WTC11 (cell line): ENCODE data around the gene KXD1. TPM values are rescaled to one million over a fixed set of nuclear protein-coding genes. Genes with fewer than 3 reads are reported as not detected.
A peak's percentile ranks its signal among the peaks of the same experiment; 100 is the strongest.

ENCODE experiments used
- ATAC-seq: fragments of 200-7000 bp; cut with Tn5 transposase; 2 replicates; pipeline ENCODE4 v1.10.0; 2021; ENCODE audit warnings: mild to moderate bottlenecking, moderate library complexity
- CTCF ChIA-PET: fragments of 300-600 bp; sonication (Branson Sonifier 250); formaldehyde crosslinking; loops from one replicate; lab custom pipeline; 2021; ENCODE audit warnings: antibody characterized with exemption; lab: Charles Lee
- POLR2A ChIA-PET: fragments of 350-600 bp; sonication (Branson Sonifier 250); formaldehyde crosslinking; loops from one replicate; lab custom pipeline; 2021; ENCODE audit warnings: antibody characterized with exemption; lab: Charles Lee
- DNase-seq: peaks from one replicate; pipeline ENCODE4 v3.0.0; 2021; ENCODE audit warnings: low spot score
- H3K27ac Mint-ChIP-seq: 2 replicates; pipeline ENCODE4 v1.8.0; 2021; ENCODE audit warnings: mixed read lengths
- H3K27me3 Mint-ChIP-seq: 2 replicates; pipeline ENCODE4 v1.8.0; 2021; ENCODE audit warnings: low read depth, mild to moderate bottlenecking, moderate library complexity, mixed read lengths
- H3K36me3 Mint-ChIP-seq: 2 replicates; pipeline ENCODE4 v1.8.0; 2021; ENCODE audit warnings: mixed read lengths
- H3K4me1 Mint-ChIP-seq: 2 replicates; pipeline ENCODE4 v1.8.0; 2022; ENCODE audit warnings: mixed read lengths
- H3K4me3 Mint-ChIP-seq: 2 replicates; pipeline ENCODE4 v1.8.0; 2021; ENCODE audit warnings: mild to moderate bottlenecking, moderate library complexity, mixed read lengths
- H3K9me3 Mint-ChIP-seq: 2 replicates; pipeline ENCODE4 v1.8.0; 2021; ENCODE audit warnings: mixed read lengths
- ESRRA ChIP-seq: sonication (generic); formaldehyde crosslinking; IDR thresholded peaks from 2 replicates; pipeline ENCODE4 v1.8.1; 2022; ENCODE audit warnings: mild to moderate bottlenecking, missing genetic modification reagents, borderline replicate concordance
- FOXP1 ChIP-seq: sonication (generic); formaldehyde crosslinking; IDR thresholded peaks from 2 replicates; pipeline ENCODE4 v1.8.0; 2022; ENCODE audit warnings: missing genetic modification reagents, mild to moderate bottlenecking, moderate library complexity, borderline replicate concordance
- NFE2L1 ChIP-seq: sonication (generic); formaldehyde crosslinking; IDR thresholded peaks from 2 replicates; pipeline ENCODE4 v1.8.1; 2023; ENCODE audit warnings: missing genetic modification reagents
- SP1 ChIP-seq: sonication (generic); formaldehyde crosslinking; conservative IDR thresholded peaks from 2 replicates; pipeline ENCODE4 v1.8.1; 2022; ENCODE audit warnings: missing genetic modification reagents
- TEAD4 ChIP-seq: sonication (generic); formaldehyde crosslinking; IDR thresholded peaks from 2 replicates; pipeline ENCODE4 v1.8.0; 2022; ENCODE audit warnings: mild to moderate bottlenecking, missing genetic modification reagents
- ZNF416 ChIP-seq: fragments of 250-450 bp; sonication (Bioruptor Pico); IDR thresholded peaks from 2 replicates; pipeline ENCODE4 v1.9.0; 2021; ENCODE audit warnings: mild to moderate bottlenecking, inconsistent platforms
- total RNA-seq: library from RNA; stranded (reverse); gene quantifications from 3 replicates; pipeline ENCODE4 v1.2.3, GENCODE V29; 2021
- TF ChIP-seq, protein P1 (sequence below): sonication (generic); formaldehyde crosslinking; IDR thresholded peaks from 2 replicates; pipeline ENCODE4 v1.8.1; 2023; ENCODE audit warnings: mild to moderate bottlenecking, missing genetic modification reagents, moderate library complexity
- TF ChIP-seq, protein P2 (sequence below): fragments of 250-450 bp; sonication (Bioruptor Pico); IDR thresholded peaks from 2 replicates; pipeline ENCODE4 v1.9.0; 2021; ENCODE audit warnings: mild to moderate bottlenecking
- TF ChIP-seq, protein P3 (sequence below): sonication (generic); formaldehyde crosslinking; IDR thresholded peaks from 2 replicates; pipeline ENCODE4 v1.8.1; 2022; ENCODE audit warnings: low read depth, missing genetic modification reagents, borderline replicate concordance
- TF ChIP-seq, protein P4 (sequence below): sonication (generic); formaldehyde crosslinking; conservative IDR thresholded peaks from 2 replicates; pipeline ENCODE4 v1.8.1; 2023; ENCODE audit warnings: mild to moderate bottlenecking, low read depth, missing genetic modification reagents, moderate library complexity
- TF ChIP-seq, protein P5 (sequence below): sonication (generic); formaldehyde crosslinking; IDR thresholded peaks from 2 replicates; pipeline ENCODE4 v1.8.1; 2023; ENCODE audit warnings: mild to moderate bottlenecking, missing genetic modification reagents
- TF ChIP-seq, protein P6 (sequence below): fragments of 250-450 bp; sonication (Bioruptor Pico); IDR thresholded peaks from 2 replicates; pipeline ENCODE4 v1.9.0; 2021; ENCODE audit warnings: mild to moderate bottlenecking, borderline replicate concordance

The KXD1 gene
- total RNA-seq, 1 experiment from 2014 or later: 136 TPM

DNA sequence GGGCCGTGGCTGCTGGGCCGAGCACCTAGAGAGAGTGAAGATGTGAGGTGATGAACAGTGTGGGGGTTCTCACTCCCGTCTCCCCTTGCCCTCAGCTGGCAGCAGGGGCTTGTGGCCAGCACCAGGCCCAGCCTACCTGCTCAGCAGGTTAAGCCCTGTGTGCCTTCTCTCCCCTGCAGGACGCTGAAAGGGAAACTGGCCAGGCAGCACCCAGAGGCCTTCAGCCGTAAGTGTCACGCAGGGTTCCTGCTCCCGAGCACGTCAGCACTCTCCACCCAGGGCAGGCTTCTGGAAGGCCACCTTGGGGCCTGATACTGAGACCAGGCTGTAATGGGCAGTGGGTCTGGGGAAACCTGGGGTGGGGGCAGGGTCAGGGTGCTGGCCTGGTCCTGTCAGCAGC lies 9.3 kb downstream of the KXD1 start:
- TF ChIP-seq NFE2L1 (CRISPR knock-in tag) (no peak), ZNF416 (CRISPR knock-in tag) (no peak), ESRRA (no peak), TEAD4 (CRISPR knock-in tag) (no peak)
- TF ChIP-seq, protein P1, sequence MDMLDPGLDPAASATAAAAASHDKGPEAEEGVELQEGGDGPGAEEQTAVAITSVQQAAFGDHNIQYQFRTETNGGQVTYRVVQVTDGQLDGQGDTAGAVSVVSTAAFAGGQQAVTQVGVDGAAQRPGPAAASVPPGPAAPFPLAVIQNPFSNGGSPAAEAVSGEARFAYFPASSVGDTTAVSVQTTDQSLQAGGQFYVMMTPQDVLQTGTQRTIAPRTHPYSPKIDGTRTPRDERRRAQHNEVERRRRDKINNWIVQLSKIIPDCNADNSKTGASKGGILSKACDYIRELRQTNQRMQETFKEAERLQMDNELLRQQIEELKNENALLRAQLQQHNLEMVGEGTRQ (CRISPR knock-in tag): no peak
- TF ChIP-seq, protein P2, sequence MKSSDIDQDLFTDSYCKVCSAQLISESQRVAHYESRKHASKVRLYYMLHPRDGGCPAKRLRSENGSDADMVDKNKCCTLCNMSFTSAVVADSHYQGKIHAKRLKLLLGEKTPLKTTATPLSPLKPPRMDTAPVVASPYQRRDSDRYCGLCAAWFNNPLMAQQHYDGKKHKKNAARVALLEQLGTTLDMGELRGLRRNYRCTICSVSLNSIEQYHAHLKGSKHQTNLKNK (CRISPR knock-in tag): no peak
- TF ChIP-seq, protein P3, sequence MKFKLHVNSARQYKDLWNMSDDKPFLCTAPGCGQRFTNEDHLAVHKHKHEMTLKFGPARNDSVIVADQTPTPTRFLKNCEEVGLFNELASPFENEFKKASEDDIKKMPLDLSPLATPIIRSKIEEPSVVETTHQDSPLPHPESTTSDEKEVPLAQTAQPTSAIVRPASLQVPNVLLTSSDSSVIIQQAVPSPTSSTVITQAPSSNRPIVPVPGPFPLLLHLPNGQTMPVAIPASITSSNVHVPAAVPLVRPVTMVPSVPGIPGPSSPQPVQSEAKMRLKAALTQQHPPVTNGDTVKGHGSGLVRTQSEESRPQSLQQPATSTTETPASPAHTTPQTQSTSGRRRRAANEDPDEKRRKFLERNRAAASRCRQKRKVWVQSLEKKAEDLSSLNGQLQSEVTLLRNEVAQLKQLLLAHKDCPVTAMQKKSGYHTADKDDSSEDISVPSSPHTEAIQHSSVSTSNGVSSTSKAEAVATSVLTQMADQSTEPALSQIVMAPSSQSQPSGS (CRISPR knock-in tag): no peak
- POLR2A ChIA-PET: interaction anchor here (0.5 to 0.6 kb wide), 2 partner anchors 8 to 116 kb away, joined by 3 read pairs; no protein-coding TSS in a partner anchor
- CTCF ChIA-PET: interaction anchor here (0.9 kb wide), 1 partner anchor 9 kb away, joined by 3 read pairs; the partner anchor contains the start of gene KXD1
- Mint-ChIP-seq H3K4me3 (no peak overlapping the region), H3K27ac (no peak overlapping the region), H3K4me1 (0 out of 2 replicates have a peak, but pooled peaks cover 2% of the 10 kb centered on the region), H3K27me3 (no peaks in the 10 kb centered on the region), H3K36me3 (peaks cover 58% of the 10 kb centered on the region), H3K9me3 (no peaks in the 10 kb centered on the region)
- no peak for DNase-seq
- ATAC-seq: no peak

DNA sequence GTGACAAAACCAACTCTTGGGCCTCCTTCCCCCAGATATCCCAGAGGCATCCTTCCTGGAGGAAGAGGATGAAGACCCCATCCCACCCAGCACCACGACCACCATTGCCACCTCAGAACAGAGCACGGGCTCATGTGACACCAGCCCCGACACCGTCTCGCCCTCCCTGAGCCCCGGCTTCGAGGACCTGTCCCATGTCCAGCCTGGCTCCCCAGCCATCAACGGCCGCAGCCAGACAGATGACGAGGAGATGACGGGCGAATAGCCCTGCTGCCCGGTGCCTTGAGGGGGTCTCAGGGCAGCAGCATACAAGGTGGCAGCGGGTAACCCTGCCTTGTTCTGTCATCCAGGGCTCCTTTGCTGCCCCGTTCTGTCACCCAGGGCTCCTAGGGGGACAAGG lies 10.7 kb downstream of the KXD1 start:
- TF ChIP-seq, protein P4, sequence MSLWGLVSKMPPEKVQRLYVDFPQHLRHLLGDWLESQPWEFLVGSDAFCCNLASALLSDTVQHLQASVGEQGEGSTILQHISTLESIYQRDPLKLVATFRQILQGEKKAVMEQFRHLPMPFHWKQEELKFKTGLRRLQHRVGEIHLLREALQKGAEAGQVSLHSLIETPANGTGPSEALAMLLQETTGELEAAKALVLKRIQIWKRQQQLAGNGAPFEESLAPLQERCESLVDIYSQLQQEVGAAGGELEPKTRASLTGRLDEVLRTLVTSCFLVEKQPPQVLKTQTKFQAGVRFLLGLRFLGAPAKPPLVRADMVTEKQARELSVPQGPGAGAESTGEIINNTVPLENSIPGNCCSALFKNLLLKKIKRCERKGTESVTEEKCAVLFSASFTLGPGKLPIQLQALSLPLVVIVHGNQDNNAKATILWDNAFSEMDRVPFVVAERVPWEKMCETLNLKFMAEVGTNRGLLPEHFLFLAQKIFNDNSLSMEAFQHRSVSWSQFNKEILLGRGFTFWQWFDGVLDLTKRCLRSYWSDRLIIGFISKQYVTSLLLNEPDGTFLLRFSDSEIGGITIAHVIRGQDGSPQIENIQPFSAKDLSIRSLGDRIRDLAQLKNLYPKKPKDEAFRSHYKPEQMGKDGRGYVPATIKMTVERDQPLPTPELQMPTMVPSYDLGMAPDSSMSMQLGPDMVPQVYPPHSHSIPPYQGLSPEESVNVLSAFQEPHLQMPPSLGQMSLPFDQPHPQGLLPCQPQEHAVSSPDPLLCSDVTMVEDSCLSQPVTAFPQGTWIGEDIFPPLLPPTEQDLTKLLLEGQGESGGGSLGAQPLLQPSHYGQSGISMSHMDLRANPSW (CRISPR knock-in tag): no peak
- TF ChIP-seq, protein P5, sequence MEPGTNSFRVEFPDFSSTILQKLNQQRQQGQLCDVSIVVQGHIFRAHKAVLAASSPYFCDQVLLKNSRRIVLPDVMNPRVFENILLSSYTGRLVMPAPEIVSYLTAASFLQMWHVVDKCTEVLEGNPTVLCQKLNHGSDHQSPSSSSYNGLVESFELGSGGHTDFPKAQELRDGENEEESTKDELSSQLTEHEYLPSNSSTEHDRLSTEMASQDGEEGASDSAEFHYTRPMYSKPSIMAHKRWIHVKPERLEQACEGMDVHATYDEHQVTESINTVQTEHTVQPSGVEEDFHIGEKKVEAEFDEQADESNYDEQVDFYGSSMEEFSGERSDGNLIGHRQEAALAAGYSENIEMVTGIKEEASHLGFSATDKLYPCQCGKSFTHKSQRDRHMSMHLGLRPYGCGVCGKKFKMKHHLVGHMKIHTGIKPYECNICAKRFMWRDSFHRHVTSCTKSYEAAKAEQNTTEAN (CRISPR knock-in tag): no peak
- Mint-ChIP-seq H3K9me3 (no peaks in the 10 kb centered on the region), H3K4me1 (peaks cover 14% of the 10 kb centered on the region), H3K27me3 (no peaks in the 10 kb centered on the region), H3K36me3 (peaks cover 62% of the 10 kb centered on the region), H3K4me3 (no peak overlapping the region), H3K27ac (no peak overlapping the region)
- DNase-seq (no peak), ATAC-seq (no peak)
- CTCF ChIA-PET: no interaction called here
- POLR2A ChIA-PET: no interaction called here

DNA sequence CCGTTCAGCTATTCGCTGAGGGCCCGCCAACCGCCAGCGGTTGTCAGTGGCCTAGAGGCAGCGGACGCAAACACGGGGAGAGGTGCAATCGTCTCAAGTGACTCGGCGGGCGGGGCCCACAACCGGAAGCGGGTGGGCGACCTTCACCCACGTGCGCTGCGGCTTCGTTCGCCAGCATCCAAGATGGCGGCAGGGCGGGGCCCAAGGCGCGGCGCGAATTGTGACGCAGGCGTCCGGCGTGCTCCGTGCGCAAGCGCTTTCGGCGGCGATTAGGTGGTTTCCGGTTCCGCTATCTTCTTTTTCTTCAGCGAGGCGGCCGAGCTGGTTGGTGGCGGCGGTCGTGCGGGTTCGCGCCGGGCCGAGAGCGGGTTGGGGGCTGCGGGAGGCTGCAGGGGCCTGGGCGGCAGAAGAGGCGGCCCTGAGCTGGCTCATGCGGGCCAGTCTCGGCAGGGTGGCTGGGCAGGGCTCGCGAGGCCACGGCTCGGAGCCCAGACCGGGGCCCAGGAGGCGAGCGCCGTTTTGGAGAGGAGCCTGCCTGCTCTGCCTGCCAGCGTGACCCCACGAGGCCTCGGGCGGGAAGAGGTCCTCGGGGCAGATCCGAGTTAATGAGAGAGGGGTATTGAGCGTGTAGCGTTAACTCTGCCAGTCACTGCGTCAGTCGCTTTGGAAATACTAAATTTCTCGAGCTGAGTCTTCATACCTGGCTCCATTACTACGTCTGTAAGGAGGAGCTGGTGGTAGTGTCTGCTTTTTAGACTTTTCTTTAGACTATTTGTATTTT lies 14.1 kb downstream of the KXD1 start, which contains the start of gene UBA52:
UBA52 (plus strand) TSS at position 294 of the 781 bp plus-strand sequence. CDS start 1,444 bp downstream, outside the sequence.
- Mint-ChIP-seq H3K9me3 (no peaks in the 10 kb centered on the region), H3K27ac (peak within 1 kb of the TSS; percentile 98), H3K4me1 (peaks cover 16% of the 10 kb centered on the region), H3K27me3 (no peaks in the 10 kb centered on the region), H3K36me3 (peaks cover 71% of the 10 kb centered on the region), H3K4me3 (peak within 1 kb of the TSS; percentile 76)
- ChIA-PET POLR2A (interaction anchor here (0.6 to 2.2 kb wide), 10 partner anchors 9 to 384 kb away, joined by 3 to 18 read pairs (median 4); partner anchors contain the start of genes KXD1 and REX1BD), CTCF (interaction anchor here (0.5 to 2.6 kb wide), 19 partner anchors 13 to 275 kb away, joined by 3 to 34 read pairs (median 4); partner anchors contain the start of genes ELL and REX1BD)
- peak; percentile 92 for ATAC-seq
- peak; percentile 99 for DNase-seq
- TF ChIP-seq, protein P1 (CRISPR knock-in tag): peak; percentile 97
- TF ChIP-seq, protein P6, sequence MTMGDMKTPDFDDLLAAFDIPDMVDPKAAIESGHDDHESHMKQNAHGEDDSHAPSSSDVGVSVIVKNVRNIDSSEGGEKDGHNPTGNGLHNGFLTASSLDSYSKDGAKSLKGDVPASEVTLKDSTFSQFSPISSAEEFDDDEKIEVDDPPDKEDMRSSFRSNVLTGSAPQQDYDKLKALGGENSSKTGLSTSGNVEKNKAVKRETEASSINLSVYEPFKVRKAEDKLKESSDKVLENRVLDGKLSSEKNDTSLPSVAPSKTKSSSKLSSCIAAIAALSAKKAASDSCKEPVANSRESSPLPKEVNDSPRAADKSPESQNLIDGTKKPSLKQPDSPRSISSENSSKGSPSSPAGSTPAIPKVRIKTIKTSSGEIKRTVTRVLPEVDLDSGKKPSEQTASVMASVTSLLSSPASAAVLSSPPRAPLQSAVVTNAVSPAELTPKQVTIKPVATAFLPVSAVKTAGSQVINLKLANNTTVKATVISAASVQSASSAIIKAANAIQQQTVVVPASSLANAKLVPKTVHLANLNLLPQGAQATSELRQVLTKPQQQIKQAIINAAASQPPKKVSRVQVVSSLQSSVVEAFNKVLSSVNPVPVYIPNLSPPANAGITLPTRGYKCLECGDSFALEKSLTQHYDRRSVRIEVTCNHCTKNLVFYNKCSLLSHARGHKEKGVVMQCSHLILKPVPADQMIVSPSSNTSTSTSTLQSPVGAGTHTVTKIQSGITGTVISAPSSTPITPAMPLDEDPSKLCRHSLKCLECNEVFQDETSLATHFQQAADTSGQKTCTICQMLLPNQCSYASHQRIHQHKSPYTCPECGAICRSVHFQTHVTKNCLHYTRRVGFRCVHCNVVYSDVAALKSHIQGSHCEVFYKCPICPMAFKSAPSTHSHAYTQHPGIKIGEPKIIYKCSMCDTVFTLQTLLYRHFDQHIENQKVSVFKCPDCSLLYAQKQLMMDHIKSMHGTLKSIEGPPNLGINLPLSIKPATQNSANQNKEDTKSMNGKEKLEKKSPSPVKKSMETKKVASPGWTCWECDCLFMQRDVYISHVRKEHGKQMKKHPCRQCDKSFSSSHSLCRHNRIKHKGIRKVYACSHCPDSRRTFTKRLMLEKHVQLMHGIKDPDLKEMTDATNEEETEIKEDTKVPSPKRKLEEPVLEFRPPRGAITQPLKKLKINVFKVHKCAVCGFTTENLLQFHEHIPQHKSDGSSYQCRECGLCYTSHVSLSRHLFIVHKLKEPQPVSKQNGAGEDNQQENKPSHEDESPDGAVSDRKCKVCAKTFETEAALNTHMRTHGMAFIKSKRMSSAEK: 0 out of 2 replicates have a peak, but pooled peaks have one; percentile 9
- TF ChIP-seq, protein P5 (CRISPR knock-in tag): peak; percentile 85; the same call in 1 of the 2 replicates
- TF ChIP-seq FOXP1 (CRISPR knock-in tag): peak; percentile 27; the same call in 1 of the 2 replicates
- peak; percentile 100 for TF ChIP-seq SP1 (CRISPR knock-in tag)
